ENCODE data around the gene BSND. TPM values are rescaled to one million over a fixed set of nuclear protein-coding genes. Genes with fewer than 3 reads are reported as not detected.

BSND gene
- total RNA-seq, 2 experiments from 2014 or later, result not detected

DNA sequence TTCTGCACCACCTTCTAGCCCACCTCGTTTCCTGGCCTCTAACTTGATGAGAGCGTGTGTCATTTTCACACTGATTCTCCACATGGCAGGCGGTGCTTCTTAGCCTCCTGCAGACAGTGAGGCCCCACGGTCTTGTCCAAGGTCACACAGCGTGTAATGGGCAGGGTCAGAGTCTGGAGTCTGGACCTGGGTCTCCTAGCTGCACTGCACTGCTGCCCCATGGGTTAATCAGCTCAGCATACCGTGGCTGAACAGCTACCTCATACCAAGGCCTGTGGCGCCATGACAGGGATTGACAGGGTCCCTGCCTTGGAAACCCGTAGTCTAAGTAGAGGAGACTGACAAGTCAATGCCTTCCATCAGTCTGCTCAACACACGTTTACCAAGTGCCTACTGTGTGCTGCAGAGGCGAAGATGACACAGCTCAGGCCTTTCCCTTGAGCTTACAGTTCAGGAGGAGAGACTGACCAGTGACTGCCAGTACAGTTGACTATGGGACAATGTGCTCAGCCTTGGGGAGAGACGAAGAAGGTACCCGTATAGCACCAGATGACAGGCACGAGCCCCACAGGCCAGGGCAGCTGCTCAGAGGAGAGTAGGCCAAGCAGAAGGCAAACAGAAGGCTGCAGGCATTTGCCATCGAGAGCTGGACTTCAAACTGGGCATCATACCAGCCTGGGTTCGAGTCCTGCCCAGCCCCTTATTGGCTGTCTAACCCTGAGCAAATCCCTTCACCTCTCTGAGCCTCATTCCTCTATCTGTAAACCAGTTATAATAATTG, 46.1 kb downstream of the BSND start:
- intact Hi-C loops (cut with micrococcal nuclease), result no loop called here
- Mint-ChIP-seq H3K36me3 (ENCODE audit: low read depth) (no peaks in the 10 kb centered on the region), H3K4me1 (ENCODE audit: low read depth) (peaks cover 3% of the 10 kb centered on the region), H3K27ac (no peak overlapping the region), H3K27me3 (peaks cover 15% of the 10 kb centered on the region), H3K9me3 (no peaks in the 10 kb centered on the region), H3K4me3 (no peak overlapping the region)
- ATAC-seq, result no peak
- TF ChIP-seq, protein P1, sequence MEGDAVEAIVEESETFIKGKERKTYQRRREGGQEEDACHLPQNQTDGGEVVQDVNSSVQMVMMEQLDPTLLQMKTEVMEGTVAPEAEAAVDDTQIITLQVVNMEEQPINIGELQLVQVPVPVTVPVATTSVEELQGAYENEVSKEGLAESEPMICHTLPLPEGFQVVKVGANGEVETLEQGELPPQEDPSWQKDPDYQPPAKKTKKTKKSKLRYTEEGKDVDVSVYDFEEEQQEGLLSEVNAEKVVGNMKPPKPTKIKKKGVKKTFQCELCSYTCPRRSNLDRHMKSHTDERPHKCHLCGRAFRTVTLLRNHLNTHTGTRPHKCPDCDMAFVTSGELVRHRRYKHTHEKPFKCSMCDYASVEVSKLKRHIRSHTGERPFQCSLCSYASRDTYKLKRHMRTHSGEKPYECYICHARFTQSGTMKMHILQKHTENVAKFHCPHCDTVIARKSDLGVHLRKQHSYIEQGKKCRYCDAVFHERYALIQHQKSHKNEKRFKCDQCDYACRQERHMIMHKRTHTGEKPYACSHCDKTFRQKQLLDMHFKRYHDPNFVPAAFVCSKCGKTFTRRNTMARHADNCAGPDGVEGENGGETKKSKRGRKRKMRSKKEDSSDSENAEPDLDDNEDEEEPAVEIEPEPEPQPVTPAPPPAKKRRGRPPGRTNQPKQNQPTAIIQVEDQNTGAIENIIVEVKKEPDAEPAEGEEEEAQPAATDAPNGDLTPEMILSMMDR (IDR thresholded peaks at IDR 0.05), result no peak
- ChIA-PET POLR2A (no interaction called here), CTCF (interaction anchor here (1.1 kb wide), 1 partner anchor 58 kb away, joined by 3 read pairs; no protein-coding TSS in a partner anchor)
- DNase-seq, result no peak

- DNase-seq (no peak), ATAC-seq (no peak)
- Mint-ChIP-seq H3K4me1 (ENCODE audit: low read depth) (no peaks in the 10 kb centered on the region), H3K9me3 (no peaks in the 10 kb centered on the region), H3K4me3 (no peak overlapping the region), H3K27ac (no peak overlapping the region), H3K36me3 (ENCODE audit: low read depth) (no peaks in the 10 kb centered on the region), H3K27me3 (peaks cover 10% of the 10 kb centered on the region)
- TF ChIP-seq, protein P1 (IDR thresholded peaks at IDR 0.05), result no peak
- ChIA-PET POLR2A (no interaction called here), CTCF (interaction anchor here (1.1 kb wide), 1 partner anchor 59 kb away, joined by 3 read pairs; no protein-coding TSS in a partner anchor)
- intact Hi-C loops (cut with micrococcal nuclease), result no loop called here
Measured at GRCh38 chr1:55045430-55045829, 46.7 kb downstream of the BSND start.

DNA sequence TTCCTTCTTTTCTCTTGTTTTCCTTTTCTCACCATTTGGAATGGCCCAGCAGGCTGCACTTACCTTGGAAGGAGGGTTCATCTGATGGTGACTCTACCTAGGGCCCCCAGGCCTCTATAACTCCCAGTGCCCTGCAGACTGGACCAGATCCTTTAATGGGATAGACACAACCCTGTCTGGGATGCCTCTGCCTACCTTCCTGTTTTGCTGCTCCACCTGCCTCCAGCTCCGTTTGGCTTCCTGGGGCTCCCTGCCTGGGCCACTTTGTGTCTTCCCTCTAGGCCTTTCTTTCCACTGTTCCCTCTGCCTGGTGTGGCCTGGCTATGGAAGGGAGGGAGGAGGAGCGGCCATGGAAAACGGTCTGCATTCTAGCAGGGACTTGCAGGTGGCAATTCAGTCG, 48.1 kb downstream of the BSND start:
- Mint-ChIP-seq H3K36me3 (ENCODE audit: low read depth) (no peaks in the 10 kb centered on the region), H3K27ac (no peak overlapping the region), H3K27me3 (peaks cover 2% of the 10 kb centered on the region), H3K4me3 (no peak overlapping the region), H3K9me3 (no peaks in the 10 kb centered on the region), H3K4me1 (ENCODE audit: low read depth) (no peaks in the 10 kb centered on the region)
- intact Hi-C loops (cut with micrococcal nuclease), result no loop called here
- POLR2A ChIA-PET, result no interaction called here
- ATAC-seq, result no peak
- DNase-seq, result no peak
- CTCF ChIA-PET, result no interaction called here
- TF ChIP-seq, protein P1 (IDR thresholded peaks at IDR 0.05), result no peak

DNA sequence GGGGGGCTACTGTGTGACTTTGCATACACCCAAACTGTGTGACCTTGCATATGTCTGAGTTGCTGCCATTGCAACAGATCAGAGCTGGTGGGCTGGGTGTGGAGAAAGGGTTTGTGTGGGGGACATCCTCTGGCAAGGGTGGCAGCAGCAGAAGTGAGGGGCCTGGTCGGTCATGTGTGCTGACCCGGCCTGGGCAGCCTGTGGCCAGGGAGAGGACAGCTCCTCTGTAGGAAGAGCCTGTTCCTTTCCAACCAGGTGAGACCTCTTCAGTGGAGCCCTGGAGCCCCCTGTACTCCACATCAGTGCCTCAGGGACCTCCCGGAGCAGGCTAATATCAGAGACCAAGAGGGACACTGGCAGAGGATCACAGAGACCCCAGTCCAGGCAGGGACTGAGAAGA, 48.9 kb downstream of the BSND start:
- Mint-ChIP-seq H3K9me3 (no peaks in the 10 kb centered on the region), H3K36me3 (ENCODE audit: low read depth) (no peaks in the 10 kb centered on the region), H3K27ac (no peak overlapping the region), H3K27me3 (no peaks in the 10 kb centered on the region), H3K4me1 (ENCODE audit: low read depth) (no peaks in the 10 kb centered on the region), H3K4me3 (no peak overlapping the region)
- intact Hi-C loops (cut with micrococcal nuclease), result no loop called here
- TF ChIP-seq, protein P1 (IDR thresholded peaks at IDR 0.05), result no peak
- DNase-seq (no peak), ATAC-seq (no peak)
- ChIA-PET CTCF (no interaction called here), POLR2A (no interaction called here)

DNA sequence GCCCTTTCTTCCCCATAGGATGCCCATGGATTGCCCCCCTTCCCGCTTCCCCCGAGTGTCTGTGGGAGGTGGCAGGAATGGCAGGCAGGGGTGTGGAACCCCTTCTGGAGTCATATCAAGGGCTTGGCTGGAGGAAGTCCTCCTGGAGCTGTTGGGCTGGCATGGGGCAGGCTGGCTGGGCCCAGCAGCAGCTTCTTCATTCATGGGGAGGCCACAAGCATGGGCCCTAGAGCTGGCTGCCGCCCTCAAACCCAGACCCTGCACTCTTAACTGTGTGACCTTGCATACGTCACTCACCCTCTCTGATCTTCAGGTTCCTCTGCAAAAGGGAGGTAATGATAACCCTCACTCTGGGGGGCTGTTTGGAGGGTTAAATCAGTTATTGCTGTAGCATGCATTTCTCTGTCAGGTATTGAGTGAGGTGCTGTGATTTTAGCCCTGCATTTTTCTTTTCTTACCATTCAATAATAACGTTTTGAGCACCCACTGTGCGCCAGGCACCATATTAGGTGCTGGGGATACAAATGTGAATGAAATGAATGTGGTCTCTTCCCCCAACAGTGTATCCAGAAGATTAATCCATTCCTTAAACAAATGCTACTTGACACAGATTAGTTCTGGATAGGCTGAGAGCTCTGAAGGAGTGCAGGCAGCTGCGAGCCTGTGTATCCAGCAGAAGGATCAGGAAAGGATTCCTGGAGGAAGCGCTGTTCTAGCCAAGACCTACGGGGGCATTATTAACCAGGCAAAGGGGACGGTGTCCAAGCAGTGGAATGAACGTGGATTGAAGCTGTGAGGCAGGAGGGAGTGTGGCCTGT, 49.9 kb downstream of the BSND start:
- Mint-ChIP-seq H3K4me3 (no peak overlapping the region), H3K4me1 (ENCODE audit: low read depth) (no peaks in the 10 kb centered on the region), H3K36me3 (ENCODE audit: low read depth) (no peaks in the 10 kb centered on the region), H3K9me3 (no peaks in the 10 kb centered on the region), H3K27me3 (no peaks in the 10 kb centered on the region), H3K27ac (no peak overlapping the region)
- ChIA-PET CTCF (no interaction called here), POLR2A (no interaction called here)
- TF ChIP-seq, protein P1 (IDR thresholded peaks at IDR 0.05), result no peak
- ATAC-seq, result no peak
- DNase-seq, result no peak
- intact Hi-C loops (cut with micrococcal nuclease), result no loop called here

Data from activated CD8-positive, alpha-beta T cell treated with anti-CD3 and anti-CD28 coated beads for 36 hours (primary cell).